ENCODE data around the gene GSK3B.
"Not testable (repeated sequence)": the region's sequence is repeated elsewhere in the genome, so short reads cannot be mapped to it uniquely, and the experiment has no call there.

GRCh38 chr3:119888681-119889080, 205.6 kb downstream of the GSK3B start:
- TF ChIP-seq, protein P1, sequence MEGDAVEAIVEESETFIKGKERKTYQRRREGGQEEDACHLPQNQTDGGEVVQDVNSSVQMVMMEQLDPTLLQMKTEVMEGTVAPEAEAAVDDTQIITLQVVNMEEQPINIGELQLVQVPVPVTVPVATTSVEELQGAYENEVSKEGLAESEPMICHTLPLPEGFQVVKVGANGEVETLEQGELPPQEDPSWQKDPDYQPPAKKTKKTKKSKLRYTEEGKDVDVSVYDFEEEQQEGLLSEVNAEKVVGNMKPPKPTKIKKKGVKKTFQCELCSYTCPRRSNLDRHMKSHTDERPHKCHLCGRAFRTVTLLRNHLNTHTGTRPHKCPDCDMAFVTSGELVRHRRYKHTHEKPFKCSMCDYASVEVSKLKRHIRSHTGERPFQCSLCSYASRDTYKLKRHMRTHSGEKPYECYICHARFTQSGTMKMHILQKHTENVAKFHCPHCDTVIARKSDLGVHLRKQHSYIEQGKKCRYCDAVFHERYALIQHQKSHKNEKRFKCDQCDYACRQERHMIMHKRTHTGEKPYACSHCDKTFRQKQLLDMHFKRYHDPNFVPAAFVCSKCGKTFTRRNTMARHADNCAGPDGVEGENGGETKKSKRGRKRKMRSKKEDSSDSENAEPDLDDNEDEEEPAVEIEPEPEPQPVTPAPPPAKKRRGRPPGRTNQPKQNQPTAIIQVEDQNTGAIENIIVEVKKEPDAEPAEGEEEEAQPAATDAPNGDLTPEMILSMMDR (conservative IDR thresholded peaks at IDR 0.05; ENCODE audit: low read depth in 2 of 2), result not testable (repeated sequence)
- TF ChIP-seq EZH2 (IDR thresholded peaks at IDR 0.05; ENCODE audit: low read depth, unreplicated experiment); POLR2AphosphoS5 (IDR thresholded peaks at IDR 0.05; ENCODE audit: low read depth); EZH2phosphoT487 (IDR thresholded peaks at IDR 0.05; ENCODE audit: unreplicated experiment); ZNF331 (CRISPR knock-in tag; IDR thresholded peaks at IDR 0.05; ENCODE audit: low read depth): not testable (repeated sequence)
- TF ChIP-seq, protein P2, sequence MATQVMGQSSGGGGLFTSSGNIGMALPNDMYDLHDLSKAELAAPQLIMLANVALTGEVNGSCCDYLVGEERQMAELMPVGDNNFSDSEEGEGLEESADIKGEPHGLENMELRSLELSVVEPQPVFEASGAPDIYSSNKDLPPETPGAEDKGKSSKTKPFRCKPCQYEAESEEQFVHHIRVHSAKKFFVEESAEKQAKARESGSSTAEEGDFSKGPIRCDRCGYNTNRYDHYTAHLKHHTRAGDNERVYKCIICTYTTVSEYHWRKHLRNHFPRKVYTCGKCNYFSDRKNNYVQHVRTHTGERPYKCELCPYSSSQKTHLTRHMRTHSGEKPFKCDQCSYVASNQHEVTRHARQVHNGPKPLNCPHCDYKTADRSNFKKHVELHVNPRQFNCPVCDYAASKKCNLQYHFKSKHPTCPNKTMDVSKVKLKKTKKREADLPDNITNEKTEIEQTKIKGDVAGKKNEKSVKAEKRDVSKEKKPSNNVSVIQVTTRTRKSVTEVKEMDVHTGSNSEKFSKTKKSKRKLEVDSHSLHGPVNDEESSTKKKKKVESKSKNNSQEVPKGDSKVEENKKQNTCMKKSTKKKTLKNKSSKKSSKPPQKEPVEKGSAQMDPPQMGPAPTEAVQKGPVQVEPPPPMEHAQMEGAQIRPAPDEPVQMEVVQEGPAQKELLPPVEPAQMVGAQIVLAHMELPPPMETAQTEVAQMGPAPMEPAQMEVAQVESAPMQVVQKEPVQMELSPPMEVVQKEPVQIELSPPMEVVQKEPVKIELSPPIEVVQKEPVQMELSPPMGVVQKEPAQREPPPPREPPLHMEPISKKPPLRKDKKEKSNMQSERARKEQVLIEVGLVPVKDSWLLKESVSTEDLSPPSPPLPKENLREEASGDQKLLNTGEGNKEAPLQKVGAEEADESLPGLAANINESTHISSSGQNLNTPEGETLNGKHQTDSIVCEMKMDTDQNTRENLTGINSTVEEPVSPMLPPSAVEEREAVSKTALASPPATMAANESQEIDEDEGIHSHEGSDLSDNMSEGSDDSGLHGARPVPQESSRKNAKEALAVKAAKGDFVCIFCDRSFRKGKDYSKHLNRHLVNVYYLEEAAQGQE (IDR thresholded peaks at IDR 0.05; ENCODE audit: unreplicated experiment), result not testable (repeated sequence)

Data from GM23338 (cell line).